ENCODE results near the gene DCDC2B.

Gene DCDC2B

DNA sequence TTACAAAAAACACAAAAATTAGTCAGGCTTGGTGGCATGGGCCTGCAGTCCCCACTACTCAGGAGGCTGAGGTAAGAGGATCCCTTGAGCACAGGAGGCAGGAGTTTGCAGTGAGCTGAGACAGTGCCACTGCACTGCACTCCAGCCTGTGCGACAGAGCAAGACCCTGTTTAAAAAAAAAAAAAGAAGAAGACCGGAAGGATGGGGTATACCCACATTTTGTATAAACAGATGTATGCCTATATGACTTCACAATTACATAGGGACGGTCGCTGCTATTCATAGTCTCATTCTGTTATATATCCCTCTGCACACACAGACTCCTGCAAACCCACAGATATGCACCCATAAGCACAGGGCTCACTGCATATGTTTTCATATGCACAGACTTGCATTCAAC lies 54.9 kb downstream of the DCDC2B start:
- no peak for DNase-seq

All from SIG-M5 (cell line).